WTC11 (cell line): ENCODE data around the gene SPIRE1. TPM values are rescaled to one million over a fixed set of nuclear protein-coding genes. Genes with fewer than 3 reads are reported as not detected.

Experiments used
- ATAC-seq: fragments of 200-7000 bp; cut with Tn5 transposase; 2 replicates; pipeline ENCODE4 v1.10.0; 2021; ENCODE audit warnings: mild to moderate bottlenecking, moderate library complexity
- CTCF ChIA-PET: fragments of 300-600 bp; sonication (Branson Sonifier 250); formaldehyde crosslinking; loops from one replicate; lab custom pipeline; 2021; ENCODE audit warnings: antibody characterized with exemption; lab: Charles Lee
- POLR2A ChIA-PET: fragments of 350-600 bp; sonication (Branson Sonifier 250); formaldehyde crosslinking; loops from one replicate; lab custom pipeline; 2021; ENCODE audit warnings: antibody characterized with exemption; lab: Charles Lee
- DNase-seq: peaks from one replicate; pipeline ENCODE4 v3.0.0; 2021; ENCODE audit warnings: low spot score
- H3K27ac Mint-ChIP-seq: 2 replicates; pipeline ENCODE4 v1.8.0; 2021; ENCODE audit warnings: mixed read lengths
- H3K27me3 Mint-ChIP-seq: 2 replicates; pipeline ENCODE4 v1.8.0; 2021; ENCODE audit warnings: low read depth, mild to moderate bottlenecking, moderate library complexity, mixed read lengths
- H3K36me3 Mint-ChIP-seq: 2 replicates; pipeline ENCODE4 v1.8.0; 2021; ENCODE audit warnings: mixed read lengths
- H3K4me1 Mint-ChIP-seq: 2 replicates; pipeline ENCODE4 v1.8.0; 2022; ENCODE audit warnings: mixed read lengths
- H3K4me3 Mint-ChIP-seq: 2 replicates; pipeline ENCODE4 v1.8.0; 2021; ENCODE audit warnings: mild to moderate bottlenecking, moderate library complexity, mixed read lengths
- H3K9me3 Mint-ChIP-seq: 2 replicates; pipeline ENCODE4 v1.8.0; 2021; ENCODE audit warnings: mixed read lengths
- ARID4B ChIP-seq: sonication (generic); formaldehyde crosslinking; IDR thresholded peaks from 2 replicates; pipeline ENCODE4 v1.8.0; 2023; ENCODE audit warnings: missing genetic modification reagents, mild to moderate bottlenecking, borderline replicate concordance
- EMX1 ChIP-seq: fragments of 250-450 bp; sonication (Bioruptor Pico); IDR thresholded peaks from 2 replicates; pipeline ENCODE4 v1.8.0; 2021; ENCODE audit warnings: mild to moderate bottlenecking
- ERG ChIP-seq: fragments of 250-450 bp; sonication (Bioruptor Pico); IDR thresholded peaks from 2 replicates; pipeline ENCODE4 v1.8.0; 2021; ENCODE audit warnings: mild to moderate bottlenecking
- FOXJ3 ChIP-seq: sonication (generic); formaldehyde crosslinking; IDR thresholded peaks from 2 replicates; pipeline ENCODE4 v1.9.0; 2021; ENCODE audit warnings: missing genetic modification reagents, mild to moderate bottlenecking, borderline replicate concordance
- JUN ChIP-seq: sonication (generic); formaldehyde crosslinking; IDR thresholded peaks from 2 replicates; pipeline ENCODE4 v1.8.0; 2023; ENCODE audit warnings: mild to moderate bottlenecking, missing genetic modification reagents
- MLX ChIP-seq: sonication (generic); formaldehyde crosslinking; IDR thresholded peaks from 2 replicates; pipeline ENCODE4 v1.8.1; 2023; ENCODE audit warnings: mild to moderate bottlenecking, missing genetic modification reagents, moderate library complexity
- MYBL2 ChIP-seq: sonication (generic); formaldehyde crosslinking; IDR thresholded peaks from 2 replicates; pipeline ENCODE4 v1.8.1; 2023; ENCODE audit warnings: mild to moderate bottlenecking, moderate library complexity, missing genetic modification reagents
- NFE2L1 ChIP-seq: sonication (generic); formaldehyde crosslinking; IDR thresholded peaks from 2 replicates; pipeline ENCODE4 v1.8.1; 2023; ENCODE audit warnings: missing genetic modification reagents
- PRDM15 ChIP-seq: sonication (generic); formaldehyde crosslinking; IDR thresholded peaks from 2 replicates; pipeline ENCODE4 v1.8.0; 2022; ENCODE audit warnings: missing genetic modification reagents
- SMAD4 ChIP-seq: sonication (generic); formaldehyde crosslinking; IDR thresholded peaks from 2 replicates; pipeline ENCODE4 v1.8.0; 2022; ENCODE audit warnings: mild to moderate bottlenecking, missing genetic modification reagents
- TEAD1 ChIP-seq: sonication (generic); formaldehyde crosslinking; IDR thresholded peaks from 2 replicates; pipeline ENCODE4 v1.8.0; 2022; ENCODE audit warnings: mild to moderate bottlenecking, missing genetic modification reagents
- USF1 ChIP-seq: sonication (generic); formaldehyde crosslinking; IDR thresholded peaks from 2 replicates; pipeline ENCODE4 v1.8.0; 2022; ENCODE audit warnings: mild to moderate bottlenecking, missing genetic modification reagents
- ZNF232 ChIP-seq: sonication (generic); formaldehyde crosslinking; IDR thresholded peaks from 2 replicates; pipeline ENCODE4 v1.8.0; 2022; ENCODE audit warnings: mild to moderate bottlenecking, missing genetic modification reagents
- ZNF671 ChIP-seq: fragments of 250-450 bp; sonication (Bioruptor Pico); IDR thresholded peaks from 2 replicates; pipeline ENCODE4 v1.8.0; 2021; ENCODE audit warnings: mild to moderate bottlenecking
- total RNA-seq: library from RNA; stranded (reverse); gene quantifications from 3 replicates; pipeline ENCODE4 v1.2.3, GENCODE V29; 2021
- TF ChIP-seq, protein P1 (sequence below): sonication (generic); formaldehyde crosslinking; IDR thresholded peaks from 2 replicates; pipeline ENCODE4 v1.8.0; 2022; ENCODE audit warnings: mild to moderate bottlenecking, missing genetic modification reagents
- TF ChIP-seq, protein P2 (sequence below): fragments of 250-450 bp; sonication (Bioruptor Pico); conservative IDR thresholded peaks from 2 replicates; pipeline ENCODE4 v1.9.0; 2021; ENCODE audit warnings: mild to moderate bottlenecking
- TF ChIP-seq, protein P3 (sequence below): sonication (generic); formaldehyde crosslinking; IDR thresholded peaks from 2 replicates; pipeline ENCODE4 v1.8.1; 2023; ENCODE audit warnings: mild to moderate bottlenecking, missing genetic modification reagents

SPIRE1 gene
- total RNA-seq, 1 experiment from 2014 or later = 19.3 TPM

DNA sequence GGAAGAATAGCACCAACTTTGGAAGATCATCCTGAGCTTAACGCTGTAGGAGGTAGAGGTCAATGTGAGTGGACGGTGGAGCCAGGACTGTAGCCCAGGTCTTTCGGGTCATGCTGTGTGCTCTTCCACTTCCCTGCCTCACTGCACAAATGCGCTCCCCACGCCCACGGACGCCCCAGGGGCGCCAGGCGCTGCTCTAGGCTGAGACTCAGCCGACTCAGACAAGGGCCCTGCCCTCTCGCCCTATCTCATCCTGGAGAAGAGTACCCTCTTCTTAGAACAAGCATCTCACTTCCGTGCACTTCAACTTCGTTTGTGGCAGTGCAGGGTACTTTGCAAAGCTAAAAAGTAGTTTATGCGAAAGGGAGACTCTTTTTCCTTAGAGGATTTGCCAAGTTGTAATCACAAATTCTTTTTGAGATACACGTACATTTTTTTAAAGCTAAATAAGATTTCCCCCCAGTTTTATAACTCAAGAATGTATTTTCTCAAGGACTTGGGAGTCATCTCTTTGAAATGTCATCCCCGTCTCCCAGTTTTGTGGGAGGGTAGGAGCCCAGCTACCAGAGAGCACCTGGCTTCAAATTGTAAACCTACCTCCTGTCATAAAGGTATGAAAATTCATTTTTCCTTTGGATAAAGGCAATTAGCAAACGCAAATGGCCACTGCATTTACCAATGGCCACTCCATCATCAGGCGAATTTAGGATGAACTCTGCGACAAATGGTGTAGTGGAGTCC is 251.4 kb downstream of the SPIRE1 start:
- Mint-ChIP-seq H3K4me3 (peak overlapping the region; percentile 73), H3K9me3 (no peaks in the 10 kb centered on the region), H3K36me3 (no peaks in the 10 kb centered on the region), H3K4me1 (peaks cover 26% of the 10 kb centered on the region), H3K27me3 (peaks cover 39% of the 10 kb centered on the region), H3K27ac (no peak overlapping the region)
- DNase-seq (no peak), ATAC-seq (no peak)
- POLR2A ChIA-PET = interaction anchor here (1.1 kb wide), 1 partner anchor 14 kb away, joined by 3 read pairs; no protein-coding TSS in a partner anchor
- CTCF ChIA-PET = interaction anchor here (0.8 kb wide), 1 partner anchor 13 kb away, joined by 3 read pairs; no protein-coding TSS in a partner anchor
- TF ChIP-seq TEAD1 (CRISPR knock-in tag) = no peak

DNA sequence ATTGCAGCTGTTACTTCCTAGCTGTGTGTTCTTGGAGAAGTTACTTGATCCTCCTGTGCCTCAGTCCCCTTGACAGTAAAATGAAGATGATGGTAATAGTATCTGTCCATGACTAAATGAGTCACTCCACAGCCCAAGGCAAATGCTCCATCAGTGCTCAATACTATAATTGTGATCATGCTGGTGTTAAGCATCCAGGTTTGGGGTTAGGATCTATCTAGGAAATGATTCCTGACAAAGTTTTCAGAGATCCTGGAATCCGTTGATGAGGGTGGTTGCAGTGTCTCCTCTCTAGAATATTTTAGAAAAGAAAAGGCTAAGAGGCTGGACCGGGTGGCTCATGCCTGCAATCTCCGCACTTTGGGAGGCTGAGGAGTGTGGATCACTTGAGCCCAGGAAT is 252.8 kb downstream of the SPIRE1 start:
- ChIA-PET POLR2A (no interaction called here), CTCF (no interaction called here)
- no peak for TF ChIP-seq SMAD4 (CRISPR knock-in tag)
- TF ChIP-seq, protein P1, sequence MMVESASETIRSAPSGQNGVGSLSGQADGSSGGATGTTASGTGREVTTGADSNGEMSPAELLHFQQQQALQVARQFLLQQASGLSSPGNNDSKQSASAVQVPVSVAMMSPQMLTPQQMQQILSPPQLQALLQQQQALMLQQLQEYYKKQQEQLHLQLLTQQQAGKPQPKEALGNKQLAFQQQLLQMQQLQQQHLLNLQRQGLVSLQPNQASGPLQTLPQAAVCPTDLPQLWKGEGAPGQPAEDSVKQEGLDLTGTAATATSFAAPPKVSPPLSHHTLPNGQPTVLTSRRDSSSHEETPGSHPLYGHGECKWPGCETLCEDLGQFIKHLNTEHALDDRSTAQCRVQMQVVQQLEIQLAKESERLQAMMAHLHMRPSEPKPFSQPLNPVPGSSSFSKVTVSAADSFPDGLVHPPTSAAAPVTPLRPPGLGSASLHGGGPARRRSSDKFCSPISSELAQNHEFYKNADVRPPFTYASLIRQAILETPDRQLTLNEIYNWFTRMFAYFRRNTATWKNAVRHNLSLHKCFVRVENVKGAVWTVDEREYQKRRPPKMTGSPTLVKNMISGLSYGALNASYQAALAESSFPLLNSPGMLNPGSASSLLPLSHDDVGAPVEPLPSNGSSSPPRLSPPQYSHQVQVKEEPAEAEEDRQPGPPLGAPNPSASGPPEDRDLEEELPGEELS = no peak
- TF ChIP-seq, protein P2, sequence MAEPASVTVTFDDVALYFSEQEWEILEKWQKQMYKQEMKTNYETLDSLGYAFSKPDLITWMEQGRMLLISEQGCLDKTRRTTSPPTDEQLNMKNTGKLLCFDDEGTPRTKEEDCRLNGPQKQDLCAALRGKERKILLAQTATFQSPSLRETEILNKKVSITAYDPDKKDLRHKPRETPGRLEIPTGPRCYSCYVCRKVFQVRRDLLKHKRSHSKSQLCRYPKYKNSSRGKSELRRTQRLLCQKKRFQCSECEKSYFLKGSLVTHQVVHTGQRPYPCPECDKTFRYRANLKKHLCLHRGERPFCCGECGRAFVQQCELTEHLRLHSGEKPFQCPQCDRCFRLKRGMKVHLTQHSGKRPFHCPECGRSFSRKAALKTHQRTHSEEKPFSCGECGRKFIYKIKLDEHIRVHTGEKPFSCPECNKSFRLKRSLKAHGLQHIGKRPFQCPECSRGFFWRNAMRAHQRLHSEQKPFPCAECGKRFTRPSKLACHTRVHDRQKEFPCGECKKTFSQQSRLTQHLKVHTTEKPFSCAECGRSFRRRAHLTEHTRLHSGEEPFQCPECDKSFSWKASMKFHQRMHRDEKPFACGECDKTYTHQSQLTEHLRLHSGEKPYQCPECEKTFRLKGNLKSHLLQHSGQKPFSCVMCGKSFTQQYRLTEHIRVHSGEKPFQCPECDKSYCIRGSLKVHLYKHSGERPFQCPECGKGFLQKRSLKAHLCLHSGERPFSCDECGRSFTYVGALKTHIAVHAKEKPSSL (CRISPR knock-in tag) = no peak
- no peak for TF ChIP-seq EMX1
- TF ChIP-seq, protein P3, sequence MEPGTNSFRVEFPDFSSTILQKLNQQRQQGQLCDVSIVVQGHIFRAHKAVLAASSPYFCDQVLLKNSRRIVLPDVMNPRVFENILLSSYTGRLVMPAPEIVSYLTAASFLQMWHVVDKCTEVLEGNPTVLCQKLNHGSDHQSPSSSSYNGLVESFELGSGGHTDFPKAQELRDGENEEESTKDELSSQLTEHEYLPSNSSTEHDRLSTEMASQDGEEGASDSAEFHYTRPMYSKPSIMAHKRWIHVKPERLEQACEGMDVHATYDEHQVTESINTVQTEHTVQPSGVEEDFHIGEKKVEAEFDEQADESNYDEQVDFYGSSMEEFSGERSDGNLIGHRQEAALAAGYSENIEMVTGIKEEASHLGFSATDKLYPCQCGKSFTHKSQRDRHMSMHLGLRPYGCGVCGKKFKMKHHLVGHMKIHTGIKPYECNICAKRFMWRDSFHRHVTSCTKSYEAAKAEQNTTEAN = no peak
- TF ChIP-seq ARID4B (CRISPR knock-in tag) = no peak
- no peak for TF ChIP-seq ERG (CRISPR knock-in tag)
- TF ChIP-seq NFE2L1 = no peak
- no peak for TF ChIP-seq JUN
- no peak for TF ChIP-seq USF1 (CRISPR knock-in tag)
- no peak for TF ChIP-seq ZNF671 (CRISPR knock-in tag)
- TF ChIP-seq FOXJ3 (CRISPR knock-in tag) = no peak
- no peak for TF ChIP-seq PRDM15 (CRISPR knock-in tag)
- no peak for TF ChIP-seq MYBL2 (CRISPR knock-in tag)
- TF ChIP-seq ZNF232 (CRISPR knock-in tag) = no peak
- no peak for TF ChIP-seq MLX (CRISPR knock-in tag)
- DNase-seq (no peak), ATAC-seq (no peak)
- Mint-ChIP-seq H3K36me3 (no peaks in the 10 kb centered on the region), H3K27ac (no peak overlapping the region), H3K4me1 (peaks cover 21% of the 10 kb centered on the region), H3K4me3 (no peak overlapping the region), H3K27me3 (peaks cover 39% of the 10 kb centered on the region), H3K9me3 (no peaks in the 10 kb centered on the region)
